G401.6 (cell line): Measurements from ENCODE around the gene ATP8B4.
"Not testable (repeated sequence)": the region's sequence is repeated elsewhere in the genome, so short reads cannot be mapped to it uniquely, and the experiment has no call there.

Experiments
- FAIRE-seq: peaks from 2 replicates; lab custom pipeline; 2012; peaks lifted over from hg19 to GRCh38; lab: Jason Lieb, UNC

Gene ATP8B4

DNA sequence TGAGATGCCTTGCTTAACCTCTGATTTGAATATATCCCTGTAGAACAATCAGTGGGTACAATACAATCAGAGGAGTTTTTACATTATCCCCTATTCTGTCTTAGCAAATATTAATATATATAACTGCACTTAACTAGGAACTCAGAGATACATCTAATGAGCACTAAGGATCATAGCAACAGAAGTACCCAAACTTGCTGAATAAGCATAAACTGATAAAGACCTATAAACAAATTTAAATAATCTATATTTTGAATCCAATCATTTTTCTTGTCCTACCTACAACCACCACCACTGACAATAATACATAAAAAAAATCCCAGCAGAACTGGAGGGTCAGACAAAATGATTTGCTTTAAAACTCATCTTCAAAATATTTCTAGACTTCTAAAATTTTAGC lies 106.2 kb downstream of the ATP8B4 start:
- FAIRE-seq = no peak

DNA sequence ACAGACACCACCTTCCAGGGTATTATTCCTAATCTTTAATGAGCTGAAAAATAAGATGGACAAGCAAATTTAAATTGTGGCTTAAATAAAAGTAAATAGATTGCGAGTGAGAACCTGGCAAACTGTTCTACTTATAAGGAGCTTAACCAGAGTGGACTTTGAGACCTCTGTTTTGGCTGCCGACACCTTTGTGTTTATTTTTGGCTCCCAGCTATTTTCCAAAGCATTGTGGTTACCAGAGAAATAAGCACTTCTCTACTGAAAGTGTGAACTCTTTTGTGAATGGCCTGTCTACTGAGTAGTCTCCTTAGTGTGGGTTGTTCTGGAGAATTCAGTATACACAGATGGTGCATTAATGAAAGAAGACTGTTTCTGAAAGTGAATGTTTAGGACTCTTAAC lies 109.4 kb downstream of the ATP8B4 start:
- no peak for FAIRE-seq

GRCh38 chr15:50003786-50004334 lies 115.2 kb downstream of the ATP8B4 start:
- no peak for FAIRE-seq

GRCh38 chr15:49991587-49991986 lies 127.4 kb downstream of the ATP8B4 start:
- FAIRE-seq = no peak

DNA sequence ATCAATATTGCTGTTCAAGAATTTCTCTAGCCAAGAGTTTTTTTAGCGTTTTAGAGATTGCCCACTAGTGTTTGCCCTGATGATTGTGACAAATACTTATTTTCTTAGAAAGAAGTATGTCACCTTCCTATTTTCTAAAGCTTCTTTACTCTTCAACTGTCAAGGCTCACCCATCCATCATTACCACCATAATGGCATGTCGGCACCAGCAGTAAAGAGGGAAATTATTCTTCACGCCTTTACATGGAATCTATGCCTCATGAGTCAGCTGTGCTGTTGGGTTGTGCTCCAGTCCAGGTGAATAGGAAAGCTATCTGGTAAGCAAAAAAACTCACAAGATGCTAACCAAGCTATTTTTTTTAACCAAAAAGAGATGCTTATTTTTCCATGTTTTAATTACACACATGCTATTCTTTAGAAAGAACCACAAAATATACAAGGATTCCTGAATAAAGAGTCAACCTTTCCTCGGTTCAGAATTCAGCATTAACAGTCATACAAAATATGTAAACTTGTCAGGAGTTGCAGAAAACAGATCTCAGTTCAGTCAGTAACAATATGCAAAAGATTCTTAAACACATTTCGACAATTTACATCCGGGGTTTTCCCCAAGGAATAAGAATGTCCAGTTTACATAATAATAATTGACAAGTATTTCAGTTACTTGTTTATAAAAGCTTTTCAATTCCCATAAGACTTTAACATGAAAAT lies 128.0 kb downstream of the ATP8B4 start:
- no peak for FAIRE-seq

DNA sequence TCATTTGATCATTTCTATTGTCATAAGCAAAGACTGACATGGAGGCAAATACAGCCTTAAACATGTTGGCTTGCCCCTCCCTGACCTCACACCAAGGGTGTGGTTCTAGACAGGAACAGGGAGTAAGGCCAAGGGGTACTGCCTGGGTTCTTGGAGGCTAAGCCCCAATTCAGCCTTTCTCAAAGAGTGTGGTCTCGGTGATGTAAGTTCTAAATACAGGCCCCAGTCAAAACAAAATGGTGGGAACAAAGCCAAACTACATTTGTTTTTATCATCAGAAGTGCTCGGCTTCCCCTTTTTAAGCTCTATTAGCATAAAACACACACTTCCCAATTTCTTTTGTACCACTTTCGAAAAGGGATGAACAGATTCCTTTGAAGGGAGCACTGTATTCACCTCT lies 129.5 kb downstream of the ATP8B4 start:
- FAIRE-seq = no peak

DNA sequence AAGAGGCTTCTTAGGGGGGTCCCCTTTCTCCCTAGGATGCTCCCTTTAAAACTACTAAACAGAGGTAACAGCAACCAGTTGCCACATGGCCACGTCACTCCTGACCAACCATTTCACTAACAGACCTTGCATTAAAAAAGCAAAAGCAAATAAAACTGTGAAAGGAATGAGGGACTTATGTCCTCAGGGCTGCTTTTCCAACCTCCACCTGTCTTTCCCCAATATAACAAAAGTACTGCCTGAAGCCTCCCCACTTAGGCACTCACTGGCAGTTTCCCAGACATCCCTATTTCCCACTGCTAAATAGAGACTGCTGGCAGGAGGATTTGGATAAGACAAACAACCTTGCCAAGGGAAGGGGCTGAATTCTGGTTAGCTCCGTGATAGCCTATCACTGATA lies 130.3 kb downstream of the ATP8B4 start:
- FAIRE-seq = no peak

DNA sequence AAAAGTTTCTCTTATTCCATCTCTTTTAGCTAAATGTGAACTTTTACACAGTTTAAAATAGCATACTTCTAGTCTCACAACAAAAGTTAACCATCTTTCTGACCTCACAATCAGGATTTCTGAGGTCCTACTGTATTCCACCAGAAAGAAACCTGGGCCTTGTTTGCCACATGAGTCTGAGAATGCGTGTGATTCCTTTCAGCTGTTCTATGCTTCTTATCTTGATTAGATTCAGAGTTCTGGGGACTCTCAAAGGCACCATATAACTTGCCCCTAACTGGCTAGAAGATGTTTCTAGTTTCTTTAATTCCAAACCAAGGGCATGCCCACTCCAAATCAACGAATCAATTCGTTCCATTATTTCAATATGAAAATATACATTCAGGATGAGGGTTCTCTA lies 131.1 kb downstream of the ATP8B4 start:
- no peak for FAIRE-seq

DNA sequence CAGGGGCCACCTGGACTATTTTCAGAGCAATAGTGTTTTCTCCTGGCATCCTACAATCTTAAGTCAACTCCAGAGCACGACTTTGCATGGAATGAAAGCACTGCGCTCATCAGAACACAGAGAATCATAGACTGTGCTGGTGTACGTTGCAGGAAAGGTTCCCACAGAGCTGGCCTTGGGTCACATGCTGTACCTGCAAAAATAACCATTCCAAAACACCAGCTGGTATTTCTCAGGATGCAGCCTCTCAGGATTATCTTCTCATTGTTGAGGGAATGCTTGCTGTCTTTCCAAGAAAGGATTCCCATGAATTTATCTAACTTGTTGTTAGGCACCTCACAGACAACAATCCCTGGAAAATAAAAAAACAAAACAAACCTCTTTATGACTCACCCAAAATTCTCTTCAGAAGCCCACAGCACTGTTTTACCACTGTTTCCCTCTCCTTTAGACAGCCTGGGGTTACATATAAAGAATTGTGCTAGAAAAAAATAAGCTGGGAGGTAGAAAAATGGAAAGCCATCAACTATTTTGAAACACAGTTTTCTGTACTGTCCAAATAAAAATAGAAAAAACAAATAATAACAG lies 131.7 kb downstream of the ATP8B4 start:
- no peak for FAIRE-seq

DNA sequence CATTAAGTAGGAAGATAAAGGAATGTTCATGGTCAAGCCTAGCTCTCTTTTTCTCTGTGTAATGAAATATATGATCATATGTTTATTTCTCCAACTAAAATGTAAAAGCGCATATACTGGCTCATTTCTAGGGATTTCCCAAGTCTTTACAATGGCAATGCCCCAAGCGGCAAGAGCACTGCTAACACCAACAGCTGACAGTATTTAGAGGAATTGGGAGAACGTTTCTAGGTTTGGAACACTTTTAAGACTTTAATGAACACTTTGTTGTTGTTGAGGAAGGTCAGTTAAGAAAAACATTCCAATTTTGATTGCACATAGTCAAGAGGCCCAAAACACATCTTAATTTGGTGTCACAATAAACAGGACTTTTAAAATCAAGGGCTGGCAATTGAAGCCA lies 132.7 kb downstream of the ATP8B4 start:
- no peak for FAIRE-seq

DNA sequence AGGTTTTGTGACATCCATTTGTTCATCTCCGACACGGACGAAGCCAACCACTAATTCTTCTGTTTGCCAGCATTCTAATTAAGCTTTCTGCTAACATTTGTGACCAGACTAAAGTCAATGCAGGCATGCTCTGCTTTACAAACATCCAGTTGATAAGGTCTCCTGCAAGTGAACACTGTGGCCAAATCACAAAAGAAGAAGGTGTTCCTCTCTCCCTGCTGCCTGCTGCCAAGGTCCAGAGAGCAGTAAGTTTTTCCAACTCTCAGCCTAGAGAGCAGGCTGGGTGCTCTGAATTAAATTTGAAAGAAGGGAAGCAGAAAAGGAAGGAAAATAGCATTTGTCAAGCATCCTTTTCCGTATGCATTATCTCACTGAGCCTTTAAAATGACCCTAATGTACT lies 133.6 kb downstream of the ATP8B4 start:
- FAIRE-seq = no peak

DNA sequence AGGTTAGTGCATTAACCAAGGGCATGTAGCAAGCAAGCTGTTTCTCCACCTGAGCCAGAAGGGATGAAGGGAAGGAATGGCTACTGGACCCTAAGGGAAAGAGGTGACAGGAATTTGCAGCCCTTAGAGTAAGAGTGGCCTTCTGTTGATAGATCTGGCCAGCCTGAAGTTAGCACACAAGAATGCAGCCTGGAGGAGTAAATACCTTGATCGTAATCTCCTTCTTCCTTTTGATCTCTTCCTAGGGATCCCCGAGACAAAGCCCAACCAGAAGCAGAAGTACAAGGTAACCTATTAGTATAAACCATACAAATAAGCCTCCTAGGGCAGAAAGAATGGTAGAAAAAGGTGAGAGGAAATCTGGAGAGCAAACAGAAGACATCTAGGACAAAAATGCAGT lies 134.6 kb downstream of the ATP8B4 start:
- FAIRE-seq = no peak

GRCh38 chr15:49982584-49982983 lies 136.4 kb downstream of the ATP8B4 start:
- FAIRE-seq = no peak

- no peak for FAIRE-seq
Observed at GRCh38 chr15:49979705-49980382, 139.2 kb downstream of the ATP8B4 start.

- FAIRE-seq = no peak
Observed at GRCh38 chr15:49978121-49978520, 140.9 kb downstream of the ATP8B4 start.

- FAIRE-seq = no peak
Observed at GRCh38 chr15:49977306-49977705, 141.7 kb downstream of the ATP8B4 start.

- FAIRE-seq = no peak
Observed at GRCh38 chr15:49964551-49964950, 154.5 kb downstream of the ATP8B4 start.

GRCh38 chr15:49964061-49964460 lies 155.0 kb downstream of the ATP8B4 start:
- FAIRE-seq = no peak

GRCh38 chr15:49963033-49963772 lies 155.8 kb downstream of the ATP8B4 start:
- FAIRE-seq = not testable (repeated sequence)

DNA sequence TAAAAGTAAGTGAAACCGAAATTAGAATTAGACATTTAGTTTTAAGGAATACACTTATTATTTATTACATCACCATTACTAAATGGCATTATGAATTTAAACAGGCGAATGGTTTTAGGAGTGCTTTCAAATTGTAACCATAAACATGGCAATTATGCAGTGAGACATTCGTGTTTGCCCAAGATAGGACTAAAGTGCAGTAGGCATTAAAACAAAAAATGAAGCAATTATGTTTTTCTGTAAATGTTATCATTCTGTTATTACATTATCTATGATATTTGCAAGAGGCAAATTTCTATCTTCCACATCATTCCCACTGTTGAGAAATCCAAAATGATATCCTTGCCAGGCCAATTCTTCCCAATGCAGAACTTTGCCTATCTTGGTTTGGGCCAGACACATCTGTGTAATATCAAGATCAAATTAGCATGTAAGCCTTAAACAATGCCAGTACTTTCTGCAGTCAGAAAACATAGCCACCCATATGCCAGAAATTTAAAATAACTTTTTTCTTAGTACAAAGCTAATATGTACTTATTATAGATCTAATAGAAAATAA lies 156.9 kb downstream of the ATP8B4 start:
- no peak for FAIRE-seq

- no peak for FAIRE-seq
Observed at GRCh38 chr15:49953421-49953820, 165.6 kb downstream of the ATP8B4 start.

DNA sequence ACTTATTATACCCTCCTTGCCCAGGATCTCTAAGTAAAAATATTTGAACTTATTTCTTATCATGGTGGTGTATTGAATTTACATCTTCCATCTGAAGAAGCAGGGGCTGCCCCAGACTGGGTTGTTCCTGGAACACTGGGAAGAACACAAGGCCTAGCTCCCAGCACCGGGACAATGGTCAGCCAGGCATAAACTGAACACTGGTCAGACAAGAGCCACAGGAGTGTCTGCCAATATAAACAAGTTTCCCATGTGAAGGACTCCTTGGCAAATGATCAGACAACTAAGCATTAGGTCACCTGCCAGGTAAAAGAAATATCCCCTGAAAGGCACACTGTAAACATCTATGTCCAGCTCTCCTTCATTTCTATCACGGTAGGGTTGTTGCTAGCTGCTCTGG lies 172.4 kb downstream of the ATP8B4 start:
- no peak for FAIRE-seq
